Measurements from ENCODE around the gene CDKN2B. TPM values are rescaled to one million over a fixed set of nuclear protein-coding genes. Genes with fewer than 3 reads are reported as not detected.

CDKN2B gene
- polyA plus RNA-seq, 3 donors: 0.30 to 0.33 (median 0.31) TPM

Other genes with a start within 250 kb of the CDKN2B start
- 10 to 100 TPM; 36.3 to 48.7 (median 42.6) TPM for gene MTAP, start 206.7 kb downstream of the CDKN2B start, polyA plus RNA-seq (ENCODE audit: insufficient read length in 3 of 3)
- gene CDKN2A, start 14.9 kb downstream of the CDKN2B start, polyA plus RNA-seq (ENCODE audit: insufficient read length in 3 of 3): under 1 TPM in 1 of 3 donors, not detected in 2; 0.19 TPM
- gene CDKN2B-AS1, start 14.5 kb downstream of the CDKN2B start, polyA plus RNA-seq (ENCODE audit: insufficient read length in 3 of 3): under 1 TPM in 1 of 3 donors, not detected in 2; 0.08 TPM